PC-9 (cell line): ENCODE measurements around the gene C15orf40.

Source experiments
- CTCF ChIP-seq: fragments of 200-600 bp; sonication (generic); conservative IDR thresholded peaks from 2 replicates; pipeline ENCODE4 v1.6.1; 2017; ENCODE audit warnings: mixed run types, antibody characterized with exemption, mild to moderate bottlenecking, moderate library complexity
- EZH2 ChIP-seq: fragments of 200-600 bp; sonication (generic); IDR thresholded peaks from 2 replicates; pipeline ENCODE4 v1.8.0; 2017; ENCODE audit warnings: antibody characterized with exemption, low read depth

GRCh38 chr15:82960766-82961165, 50.7 kb downstream of the C15orf40 start:
- TF ChIP-seq CTCF: no peak
- no peak for TF ChIP-seq EZH2
